RWPE1 (cell line): ENCODE results near the gene LYPLAL1.
"Not testable (repeated sequence)": the region's sequence is repeated elsewhere in the genome, so short reads cannot be mapped to it uniquely, and the experiment has no call there.

Source experiments
- CTCF ChIA-PET: fragments of 350-600 bp; sonication (Branson Sonifier 250); formaldehyde crosslinking; extraction: SDS; loops from one replicate; lab custom pipeline; 2021; lab: Yijun Ruan, JAX
- POLR2A ChIA-PET: fragments of 400-600 bp; formaldehyde crosslinking; extraction: SDS; loops from one replicate; lab custom pipeline; 2020; ENCODE audit warnings: antibody characterized with exemption; ENCODE audit not compliant: low non-redundant PET; lab: Yijun Ruan, JAX
- DNase-seq: peaks from one replicate; pipeline ENCODE4 v3.0.0; 2012; ENCODE audit warnings: low spot score
- H3K27ac ChIP-seq: fragments of 450-650 bp; 2 replicates; pipeline ENCODE4 v1.5.1; 2017
- TF ChIP-seq, protein P1 (sequence below): fragments of 450-650 bp; conservative IDR thresholded peaks from 2 replicates; pipeline ENCODE4 v1.5.1; 2017; ENCODE audit warnings: low read depth, mild to moderate bottlenecking

Gene LYPLAL1

DNA sequence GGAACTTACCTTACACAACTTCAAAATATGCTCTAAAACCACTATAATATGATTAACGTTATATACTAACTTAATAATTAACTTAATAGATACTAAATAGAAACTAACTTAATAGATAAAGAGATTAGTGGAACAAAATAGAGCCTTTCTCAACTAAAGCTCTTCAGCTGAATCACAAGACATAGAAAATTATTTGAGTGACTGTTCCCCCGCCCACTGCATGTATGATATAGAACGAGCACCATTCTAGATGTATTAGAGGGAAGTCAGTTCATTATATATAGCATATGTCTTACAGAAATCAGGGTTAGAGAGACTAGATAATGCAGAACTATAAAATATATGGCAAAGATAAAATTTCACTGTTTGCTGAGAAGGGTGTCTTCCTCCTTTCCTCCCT is 16.3 kb downstream of the LYPLAL1 start:
- TF ChIP-seq, protein P1, sequence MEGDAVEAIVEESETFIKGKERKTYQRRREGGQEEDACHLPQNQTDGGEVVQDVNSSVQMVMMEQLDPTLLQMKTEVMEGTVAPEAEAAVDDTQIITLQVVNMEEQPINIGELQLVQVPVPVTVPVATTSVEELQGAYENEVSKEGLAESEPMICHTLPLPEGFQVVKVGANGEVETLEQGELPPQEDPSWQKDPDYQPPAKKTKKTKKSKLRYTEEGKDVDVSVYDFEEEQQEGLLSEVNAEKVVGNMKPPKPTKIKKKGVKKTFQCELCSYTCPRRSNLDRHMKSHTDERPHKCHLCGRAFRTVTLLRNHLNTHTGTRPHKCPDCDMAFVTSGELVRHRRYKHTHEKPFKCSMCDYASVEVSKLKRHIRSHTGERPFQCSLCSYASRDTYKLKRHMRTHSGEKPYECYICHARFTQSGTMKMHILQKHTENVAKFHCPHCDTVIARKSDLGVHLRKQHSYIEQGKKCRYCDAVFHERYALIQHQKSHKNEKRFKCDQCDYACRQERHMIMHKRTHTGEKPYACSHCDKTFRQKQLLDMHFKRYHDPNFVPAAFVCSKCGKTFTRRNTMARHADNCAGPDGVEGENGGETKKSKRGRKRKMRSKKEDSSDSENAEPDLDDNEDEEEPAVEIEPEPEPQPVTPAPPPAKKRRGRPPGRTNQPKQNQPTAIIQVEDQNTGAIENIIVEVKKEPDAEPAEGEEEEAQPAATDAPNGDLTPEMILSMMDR, result no peak
- H3K27ac ChIP-seq, result no peak overlapping the region
- ChIA-PET CTCF (interaction anchor here (1.3 kb wide), 1 partner anchor 11 kb away, joined by 3 read pairs; no protein-coding TSS in a partner anchor), POLR2A (no interaction called here)
- DNase-seq, result no peak

DNA sequence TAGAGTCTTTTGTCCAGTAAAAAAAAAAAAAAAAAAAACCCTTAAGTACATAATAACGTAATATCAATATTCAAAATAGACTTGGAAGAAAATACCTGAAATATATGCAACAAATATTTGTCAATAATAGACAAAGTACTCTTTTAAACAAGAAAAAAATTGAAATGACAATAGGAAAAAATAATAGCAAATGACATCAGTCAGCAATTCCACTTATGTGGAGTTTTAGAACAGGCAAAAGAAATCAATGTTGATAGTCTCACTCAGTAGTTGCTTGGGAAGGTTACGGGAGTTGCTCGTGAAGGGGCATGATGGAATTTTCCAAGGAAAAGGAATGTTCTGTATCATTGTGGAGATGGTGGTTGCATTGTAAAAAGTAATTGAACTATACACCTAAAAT is 16.9 kb downstream of the LYPLAL1 start:
- H3K27ac ChIP-seq, result no peak overlapping the region
- CTCF ChIA-PET, result interaction anchor here (0.8 kb wide), 1 partner anchor 16 kb away, joined by 6 read pairs; no protein-coding TSS in a partner anchor
- DNase-seq, result no peak
- TF ChIP-seq, protein P1, result no peak
- POLR2A ChIA-PET, result no interaction called here

DNA sequence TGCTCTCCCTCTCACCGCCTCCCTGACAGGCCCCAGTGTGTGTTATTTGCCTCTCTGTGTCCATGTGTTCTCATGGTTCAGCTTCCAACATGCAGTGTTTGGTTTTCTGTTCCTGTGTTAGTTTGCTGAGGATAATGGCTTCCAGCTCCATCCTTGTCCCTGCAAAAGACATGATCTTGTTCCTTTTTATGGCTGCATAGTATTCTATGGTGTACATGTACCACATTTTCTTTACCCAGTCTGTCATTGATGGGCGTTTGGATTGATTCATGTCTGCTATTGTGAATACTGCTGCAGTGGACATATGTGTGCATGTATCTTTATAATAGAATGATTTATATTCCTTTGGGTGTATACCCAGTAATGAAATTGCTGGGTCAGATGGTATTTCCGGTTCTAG is 22.2 kb downstream of the LYPLAL1 start:
- H3K27ac ChIP-seq, DNase-seq, POLR2A ChIA-PET, CTCF ChIA-PET: not testable (repeated sequence)

DNA sequence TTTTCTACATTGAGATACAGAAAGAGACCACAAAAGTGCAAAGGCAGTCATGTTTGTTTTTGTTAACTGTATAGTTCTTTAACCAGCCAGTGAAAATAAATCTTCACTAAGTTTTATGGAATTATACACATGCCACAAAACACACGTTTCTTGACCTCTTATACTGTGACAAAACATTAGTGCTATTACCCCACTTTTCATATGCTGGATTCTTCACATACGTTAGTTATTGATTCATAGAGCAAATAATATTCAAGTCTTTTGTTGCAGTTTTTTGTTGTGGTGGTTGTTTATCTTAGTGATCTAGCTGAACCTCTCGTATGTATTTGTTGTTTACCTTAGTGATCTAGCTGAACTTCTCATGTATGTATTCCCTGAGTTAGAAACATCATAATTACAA is 28.0 kb downstream of the LYPLAL1 start:
- POLR2A ChIA-PET, result no interaction called here
- no peak overlapping the region for H3K27ac ChIP-seq
- CTCF ChIA-PET, result no interaction called here
- no peak for DNase-seq
- TF ChIP-seq, protein P1, result no peak

DNA sequence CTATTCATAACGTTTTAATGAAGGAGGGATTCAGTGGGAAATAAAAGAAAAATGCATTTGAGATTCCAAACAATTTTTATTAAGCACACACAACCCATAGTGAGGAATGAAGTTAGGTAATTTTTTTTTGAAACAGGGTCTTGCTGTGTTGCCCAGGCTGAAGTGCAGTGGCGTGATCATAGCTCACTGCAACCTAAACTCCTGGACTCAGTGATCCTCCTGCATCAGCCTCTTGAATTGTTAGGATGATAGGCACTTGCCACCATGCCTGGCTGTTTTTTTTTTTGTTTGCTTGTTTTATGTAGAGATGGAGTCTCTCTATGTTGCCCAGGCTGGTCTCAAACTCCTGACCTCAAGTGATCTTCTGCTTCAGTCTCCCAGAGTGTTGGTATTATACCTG is 28.9 kb downstream of the LYPLAL1 start:
- no peak for DNase-seq
- TF ChIP-seq, protein P1, result no peak
- no peak overlapping the region for H3K27ac ChIP-seq
- CTCF ChIA-PET, result interaction anchor here (0.7 kb wide), 1 partner anchor 8 kb away, joined by 4 read pairs; no protein-coding TSS in a partner anchor
- POLR2A ChIA-PET, result no interaction called here

DNA sequence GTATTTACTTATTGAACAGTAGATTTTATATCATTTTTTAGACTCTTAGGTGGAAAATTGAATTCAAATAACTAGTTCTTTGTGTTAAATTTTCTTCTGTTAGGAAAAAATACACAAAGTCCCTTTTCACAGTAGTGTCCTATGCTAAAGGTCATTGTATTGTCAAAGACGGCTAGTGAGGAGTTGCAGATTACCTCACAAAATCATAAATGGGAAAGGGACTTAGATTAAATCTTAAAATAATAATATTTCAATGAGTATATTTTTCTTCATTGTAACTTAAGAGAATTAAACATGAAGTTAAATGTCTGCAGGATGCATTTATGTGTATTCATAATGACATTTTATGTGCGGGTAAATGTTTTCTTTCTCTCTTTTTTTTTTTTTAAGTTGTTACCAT is 32.7 kb downstream of the LYPLAL1 start:
- ChIA-PET POLR2A (no interaction called here), CTCF (no interaction called here)
- no peak for DNase-seq
- TF ChIP-seq, protein P1, result no peak
- no peak overlapping the region for H3K27ac ChIP-seq

DNA sequence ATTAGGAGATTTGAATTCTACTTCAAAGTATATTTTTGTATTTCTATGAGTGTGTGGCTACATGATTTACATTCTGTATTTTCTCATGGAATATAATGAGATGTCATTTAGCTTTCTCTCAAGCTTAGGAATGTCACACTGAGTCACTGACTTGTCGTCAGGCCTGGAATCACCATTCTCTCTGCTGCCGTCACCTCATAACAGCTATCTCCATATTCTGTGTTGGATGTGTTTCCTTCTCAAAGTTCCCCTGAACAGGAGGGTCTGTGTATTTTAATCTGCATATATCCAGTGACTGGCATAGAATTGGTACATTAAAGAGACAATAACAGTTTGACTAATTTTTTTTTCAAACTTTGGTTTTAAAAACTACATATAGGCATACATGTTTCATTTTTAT is 35.9 kb downstream of the LYPLAL1 start:
- DNase-seq, result no peak
- no peak overlapping the region for H3K27ac ChIP-seq
- TF ChIP-seq, protein P1, result no peak
- ChIA-PET POLR2A (no interaction called here), CTCF (interaction anchor here (0.7 kb wide), 1 partner anchor 104 kb away, joined by 3 read pairs; no protein-coding TSS in a partner anchor)
